NB4 (cell line): Measurements from ENCODE around the gene FUT4.
A peak's percentile ranks its signal among the peaks of the same experiment; 100 is the strongest.

Experiments used
- DNase-seq: peaks from one replicate; pipeline ENCODE4 v3.0.0; 2010; ENCODE audit warnings: low read depth
- H3K4me3 ChIP-seq: one replicate; pipeline ENCODE4 v1.5.1; 2011; ENCODE audit warnings: mild to moderate bottlenecking, low read depth, low read length, moderate library complexity
- CTCF ChIP-seq: IDR thresholded peaks from one replicate; pipeline ENCODE4 v1.5.1; 2012; ENCODE audit warnings: low read depth, low read length
- MAX ChIP-seq: IDR thresholded peaks from 2 replicates; pipeline ENCODE4 v1.6.1; 2011; ENCODE audit warnings: low read depth, low read length
- MYC ChIP-seq: IDR thresholded peaks from 2 replicates; pipeline ENCODE4 v1.6.1; 2011; ENCODE audit warnings: low read depth, low read length
- POLR2A ChIP-seq: IDR thresholded peaks from 2 replicates; pipeline ENCODE4 v1.6.1; 2011; ENCODE audit warnings: mild to moderate bottlenecking; ENCODE audit not compliant: insufficient read length; ENCODE audit errors: extremely low read depth

Gene FUT4

GRCh38 chr11:94507485-94507884 lies 36.2 kb upstream of the FUT4 start:
- TF ChIP-seq MAX (no peak), CTCF (no peak), MYC (no peak), POLR2A (no peak)
- peak; percentile 37 for DNase-seq

GRCh38 chr11:94511932-94512781 lies 31.6 kb upstream of the FUT4 start, which contains the start of gene C11orf97:
Gene C11orf97 (plus strand): TSS chr11:94512461. CDS start chr11:94512529, 68 bp downstream.
- TF ChIP-seq MYC: no peak
- TF ChIP-seq CTCF: no peak
- no peak for TF ChIP-seq MAX
- no peak for TF ChIP-seq POLR2A
- peak; percentile 75 for DNase-seq
- H3K4me3 ChIP-seq: peak within 1 kb of the TSS; percentile 48

More at GRCh38 chr11:94507485-94507884, 36.2 kb upstream of the FUT4 start:
- no peak overlapping the region for H3K4me3 ChIP-seq

GRCh38 chr11:94513091-94513490 lies 30.6 kb upstream of the FUT4 start:
- TF ChIP-seq MYC (no peak), POLR2A (no peak), CTCF (no peak), MAX (no peak)

GRCh38 chr11:94515398-94515797 lies 28.3 kb upstream of the FUT4 start:
- DNase-seq: no peak
- TF ChIP-seq MAX (no peak), CTCF (no peak), MYC (no peak), POLR2A (no peak)
- H3K4me3 ChIP-seq: no peak overlapping the region

More at GRCh38 chr11:94513091-94513490, 30.6 kb upstream of the FUT4 start:
- peak overlapping the region; percentile 48 for H3K4me3 ChIP-seq
- peak; percentile 19 for DNase-seq

- TF ChIP-seq CTCF (no peak), POLR2A (no peak), MYC (no peak), MAX (no peak)
- DNase-seq: no peak
- no peak overlapping the region for H3K4me3 ChIP-seq
Measured at GRCh38 chr11:94516725-94517124, 27.0 kb upstream of the FUT4 start.

GRCh38 chr11:94518300-94518699 lies 25.4 kb upstream of the FUT4 start:
- TF ChIP-seq POLR2A: no peak
- no peak for TF ChIP-seq MAX
- TF ChIP-seq MYC: no peak
- TF ChIP-seq CTCF: no peak
- no peak overlapping the region for H3K4me3 ChIP-seq
- DNase-seq: no peak
